A549 (cell line): ENCODE measurements around the gene MRPL55.

ENCODE experiments used
- CHD2 ChIP-seq: fragments of 150-350 bp; IDR thresholded peaks from 2 replicates; pipeline ENCODE4 v1.6.1; 2014; ENCODE audit warnings: low read length; ENCODE audit not compliant: partially characterized antibody
- EP300 ChIP-seq, 2 experiments: fragments of >200 bp; sonication (Bioruptor Twin); formaldehyde crosslinking; IDR thresholded peaks; 2 replicates in 1 of 2; 3 replicates in 1 of 2; pipeline ENCODE4 v1.6.1; 2016 to 2017
- HDAC2 ChIP-seq: fragments of 200-600 bp; sonication (generic); IDR thresholded peaks from 2 replicates; pipeline ENCODE4 v1.6.1; 2016
- JUNB ChIP-seq: fragments of >200 bp; sonication (Bioruptor Twin); formaldehyde crosslinking; IDR thresholded peaks from 2 replicates; pipeline ENCODE4 v1.6.1; 2016
- MAFK ChIP-seq: fragments of 450-650 bp; IDR thresholded peaks from 2 replicates; pipeline ENCODE4 v1.6.1; 2014; ENCODE audit not compliant: partially characterized antibody
- NR3C1 ChIP-seq: fragments of >200 bp; sonication (Bioruptor Twin); formaldehyde crosslinking; IDR thresholded peaks from 3 replicates; pipeline ENCODE4 v1.6.1; 2017
- RAD21 ChIP-seq, 2 experiments: fragments of >200 bp in 1 of 2; sonication (Bioruptor Twin) in 1 of 2; formaldehyde crosslinking in 1 of 2; IDR thresholded peaks in 1 of 2; conservative IDR thresholded peaks in 1 of 2; 2 replicates in 1 of 2; 3 replicates in 1 of 2; pipeline ENCODE4 v1.6.1; 2012 to 2018; ENCODE audit warnings: inconsistent platforms in 1 of 2
- ZC3H11A ChIP-seq: fragments of 450-650 bp; IDR thresholded peaks from 2 replicates; pipeline ENCODE4 v1.6.1; 2014; ENCODE audit warnings: antibody characterized with exemption, mild to moderate bottlenecking
- TF ChIP-seq, protein P1 (sequence below): fragments of >200 bp; sonication (Bioruptor Twin); formaldehyde crosslinking; IDR thresholded peaks from 3 replicates; pipeline ENCODE4 v1.5.1; 2016
- TF ChIP-seq, protein P2 (sequence below): fragments of 450-650 bp; IDR thresholded peaks from 2 replicates; pipeline ENCODE4 v1.6.1; 2014; ENCODE audit warnings: antibody characterized with exemption
- TF ChIP-seq, protein P3 (sequence below): fragments of 200-600 bp; sonication (generic); IDR thresholded peaks from 2 replicates; pipeline ENCODE4 v1.6.1; 2016; ENCODE audit warnings: antibody characterized with exemption, mild to moderate bottlenecking, moderate library complexity
- TF ChIP-seq, protein P4 (sequence below): IDR thresholded peaks from 2 replicates; pipeline ENCODE4 v1.6.1; 2012
- TF ChIP-seq, protein P5 (sequence below): fragments of >200 bp; sonication (Bioruptor Twin); formaldehyde crosslinking; IDR thresholded peaks from 3 replicates; pipeline ENCODE4 v1.6.1; 2016
- TF ChIP-seq, protein P6 (sequence below): IDR thresholded peaks from 2 replicates; pipeline ENCODE4 v1.6.1; 2012

DNA sequence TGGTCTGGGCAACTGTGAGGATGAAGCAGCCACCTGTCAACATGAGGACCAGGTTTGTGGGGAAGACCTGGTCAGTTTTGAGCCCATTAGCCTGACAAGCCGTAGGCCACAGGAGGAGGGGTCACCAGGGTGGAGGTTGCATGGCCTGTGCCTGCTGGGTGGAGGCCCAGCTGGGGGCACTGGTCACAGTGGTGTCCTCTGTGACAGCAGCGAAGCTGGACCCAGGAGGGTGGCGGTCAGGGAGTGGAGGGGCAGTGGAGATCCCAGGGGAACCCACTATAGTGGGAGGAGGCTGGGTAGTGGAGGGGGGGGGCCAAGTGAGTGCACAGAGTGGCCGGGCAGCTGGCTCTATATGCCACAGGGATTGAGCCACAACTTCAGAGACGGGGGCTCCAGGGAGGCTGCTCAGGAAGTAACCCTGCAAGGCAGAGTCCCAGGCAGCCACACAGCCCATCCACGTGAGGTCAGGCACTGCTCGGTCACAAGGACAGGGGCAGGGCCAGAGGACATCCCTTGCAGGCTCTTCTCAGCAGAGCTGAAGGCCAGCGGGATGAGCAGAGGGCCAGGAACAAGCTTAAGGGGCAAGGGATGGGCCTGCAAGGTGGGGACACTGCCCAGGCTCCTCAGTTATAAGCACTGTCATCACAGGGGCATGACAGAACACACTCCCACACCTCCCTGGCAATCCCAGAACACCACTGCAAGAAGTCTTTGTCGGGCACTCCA lies 3.7 kb downstream of the MRPL55 start:
- TF ChIP-seq, protein P1, sequence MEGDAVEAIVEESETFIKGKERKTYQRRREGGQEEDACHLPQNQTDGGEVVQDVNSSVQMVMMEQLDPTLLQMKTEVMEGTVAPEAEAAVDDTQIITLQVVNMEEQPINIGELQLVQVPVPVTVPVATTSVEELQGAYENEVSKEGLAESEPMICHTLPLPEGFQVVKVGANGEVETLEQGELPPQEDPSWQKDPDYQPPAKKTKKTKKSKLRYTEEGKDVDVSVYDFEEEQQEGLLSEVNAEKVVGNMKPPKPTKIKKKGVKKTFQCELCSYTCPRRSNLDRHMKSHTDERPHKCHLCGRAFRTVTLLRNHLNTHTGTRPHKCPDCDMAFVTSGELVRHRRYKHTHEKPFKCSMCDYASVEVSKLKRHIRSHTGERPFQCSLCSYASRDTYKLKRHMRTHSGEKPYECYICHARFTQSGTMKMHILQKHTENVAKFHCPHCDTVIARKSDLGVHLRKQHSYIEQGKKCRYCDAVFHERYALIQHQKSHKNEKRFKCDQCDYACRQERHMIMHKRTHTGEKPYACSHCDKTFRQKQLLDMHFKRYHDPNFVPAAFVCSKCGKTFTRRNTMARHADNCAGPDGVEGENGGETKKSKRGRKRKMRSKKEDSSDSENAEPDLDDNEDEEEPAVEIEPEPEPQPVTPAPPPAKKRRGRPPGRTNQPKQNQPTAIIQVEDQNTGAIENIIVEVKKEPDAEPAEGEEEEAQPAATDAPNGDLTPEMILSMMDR: no peak
- no peak for TF ChIP-seq NR3C1
- TF ChIP-seq CHD2: no peak
- no peak for TF ChIP-seq ZC3H11A
- TF ChIP-seq, protein P2, sequence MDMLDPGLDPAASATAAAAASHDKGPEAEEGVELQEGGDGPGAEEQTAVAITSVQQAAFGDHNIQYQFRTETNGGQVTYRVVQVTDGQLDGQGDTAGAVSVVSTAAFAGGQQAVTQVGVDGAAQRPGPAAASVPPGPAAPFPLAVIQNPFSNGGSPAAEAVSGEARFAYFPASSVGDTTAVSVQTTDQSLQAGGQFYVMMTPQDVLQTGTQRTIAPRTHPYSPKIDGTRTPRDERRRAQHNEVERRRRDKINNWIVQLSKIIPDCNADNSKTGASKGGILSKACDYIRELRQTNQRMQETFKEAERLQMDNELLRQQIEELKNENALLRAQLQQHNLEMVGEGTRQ: no peak
- TF ChIP-seq, protein P3, sequence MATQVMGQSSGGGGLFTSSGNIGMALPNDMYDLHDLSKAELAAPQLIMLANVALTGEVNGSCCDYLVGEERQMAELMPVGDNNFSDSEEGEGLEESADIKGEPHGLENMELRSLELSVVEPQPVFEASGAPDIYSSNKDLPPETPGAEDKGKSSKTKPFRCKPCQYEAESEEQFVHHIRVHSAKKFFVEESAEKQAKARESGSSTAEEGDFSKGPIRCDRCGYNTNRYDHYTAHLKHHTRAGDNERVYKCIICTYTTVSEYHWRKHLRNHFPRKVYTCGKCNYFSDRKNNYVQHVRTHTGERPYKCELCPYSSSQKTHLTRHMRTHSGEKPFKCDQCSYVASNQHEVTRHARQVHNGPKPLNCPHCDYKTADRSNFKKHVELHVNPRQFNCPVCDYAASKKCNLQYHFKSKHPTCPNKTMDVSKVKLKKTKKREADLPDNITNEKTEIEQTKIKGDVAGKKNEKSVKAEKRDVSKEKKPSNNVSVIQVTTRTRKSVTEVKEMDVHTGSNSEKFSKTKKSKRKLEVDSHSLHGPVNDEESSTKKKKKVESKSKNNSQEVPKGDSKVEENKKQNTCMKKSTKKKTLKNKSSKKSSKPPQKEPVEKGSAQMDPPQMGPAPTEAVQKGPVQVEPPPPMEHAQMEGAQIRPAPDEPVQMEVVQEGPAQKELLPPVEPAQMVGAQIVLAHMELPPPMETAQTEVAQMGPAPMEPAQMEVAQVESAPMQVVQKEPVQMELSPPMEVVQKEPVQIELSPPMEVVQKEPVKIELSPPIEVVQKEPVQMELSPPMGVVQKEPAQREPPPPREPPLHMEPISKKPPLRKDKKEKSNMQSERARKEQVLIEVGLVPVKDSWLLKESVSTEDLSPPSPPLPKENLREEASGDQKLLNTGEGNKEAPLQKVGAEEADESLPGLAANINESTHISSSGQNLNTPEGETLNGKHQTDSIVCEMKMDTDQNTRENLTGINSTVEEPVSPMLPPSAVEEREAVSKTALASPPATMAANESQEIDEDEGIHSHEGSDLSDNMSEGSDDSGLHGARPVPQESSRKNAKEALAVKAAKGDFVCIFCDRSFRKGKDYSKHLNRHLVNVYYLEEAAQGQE: no peak
- no peak for TF ChIP-seq JUNB
- TF ChIP-seq RAD21 (conservative IDR thresholded peaks at IDR 0.05 in 1 of 2, IDR thresholded peaks at IDR 0.05 in 1 of 2): no peak
- TF ChIP-seq EP300 (IDR thresholded peaks at IDR 0.05): no peak
- no peak for TF ChIP-seq MAFK
- TF ChIP-seq, protein P4, sequence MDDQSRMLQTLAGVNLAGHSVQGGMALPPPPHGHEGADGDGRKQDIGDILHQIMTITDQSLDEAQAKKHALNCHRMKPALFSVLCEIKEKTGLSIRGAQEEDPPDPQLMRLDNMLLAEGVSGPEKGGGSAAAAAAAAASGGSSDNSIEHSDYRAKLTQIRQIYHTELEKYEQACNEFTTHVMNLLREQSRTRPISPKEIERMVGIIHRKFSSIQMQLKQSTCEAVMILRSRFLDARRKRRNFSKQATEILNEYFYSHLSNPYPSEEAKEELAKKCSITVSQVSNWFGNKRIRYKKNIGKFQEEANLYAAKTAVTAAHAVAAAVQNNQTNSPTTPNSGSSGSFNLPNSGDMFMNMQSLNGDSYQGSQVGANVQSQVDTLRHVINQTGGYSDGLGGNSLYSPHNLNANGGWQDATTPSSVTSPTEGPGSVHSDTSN: no peak
- TF ChIP-seq HDAC2: no peak
- TF ChIP-seq, protein P5, sequence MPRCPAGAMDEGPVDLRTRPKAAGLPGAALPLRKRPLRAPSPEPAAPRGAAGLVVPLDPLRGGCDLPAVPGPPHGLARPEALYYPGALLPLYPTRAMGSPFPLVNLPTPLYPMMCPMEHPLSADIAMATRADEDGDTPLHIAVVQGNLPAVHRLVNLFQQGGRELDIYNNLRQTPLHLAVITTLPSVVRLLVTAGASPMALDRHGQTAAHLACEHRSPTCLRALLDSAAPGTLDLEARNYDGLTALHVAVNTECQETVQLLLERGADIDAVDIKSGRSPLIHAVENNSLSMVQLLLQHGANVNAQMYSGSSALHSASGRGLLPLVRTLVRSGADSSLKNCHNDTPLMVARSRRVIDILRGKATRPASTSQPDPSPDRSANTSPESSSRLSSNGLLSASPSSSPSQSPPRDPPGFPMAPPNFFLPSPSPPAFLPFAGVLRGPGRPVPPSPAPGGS: no peak
- TF ChIP-seq, protein P6, sequence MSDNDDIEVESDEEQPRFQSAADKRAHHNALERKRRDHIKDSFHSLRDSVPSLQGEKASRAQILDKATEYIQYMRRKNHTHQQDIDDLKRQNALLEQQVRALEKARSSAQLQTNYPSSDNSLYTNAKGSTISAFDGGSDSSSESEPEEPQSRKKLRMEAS: no peak
